ENCODE results near the gene LIN28B. TPM values are rescaled to one million over a fixed set of nuclear protein-coding genes. Genes with fewer than 3 reads are reported as not detected.

LIN28B gene
- total and polyA plus RNA-seq, 2 donors (not counting 1 experiment from before 2014, with no cell fraction given), result not detected

DNA sequence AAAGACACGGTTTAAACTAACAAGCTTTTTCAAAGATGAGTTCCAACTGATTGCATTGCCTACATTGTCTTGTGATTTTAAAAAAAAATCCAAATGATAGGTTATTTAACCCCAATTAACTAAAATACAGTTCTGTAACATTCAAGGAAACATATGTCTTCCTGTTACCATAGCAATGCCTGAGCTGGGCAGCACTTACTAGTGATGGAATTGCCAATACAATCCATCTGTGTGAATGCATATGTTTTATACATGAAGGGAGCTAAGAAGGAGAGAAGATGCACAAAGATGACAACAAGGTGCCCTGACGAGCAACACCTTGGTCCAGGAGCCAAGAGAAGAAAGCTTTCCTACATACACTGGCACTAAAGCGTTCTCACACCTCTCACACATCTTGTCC is 154.2 kb downstream of the LIN28B start:
- Histone ChIP-seq H3K4me3 (replicated peaks in 1 of 4; ENCODE audit: control extremely low read depth in 1 of 4, insufficient read depth in 1 of 4, low read depth in 3 of 4, low read length in 4 of 4) (no peak overlapping the region), H4K20me1 (ENCODE audit: control insufficient read depth, extremely low read depth, insufficient read depth, low read length) (no peaks in the 10 kb centered on the region), H3K4me1 (ENCODE audit: control insufficient read depth, extremely low read depth, insufficient read depth, low read length) (no peaks in the 10 kb centered on the region), H3K27ac (ENCODE audit: insufficient read depth, low read length) (no peak overlapping the region), H3K36me3 (ENCODE audit: control insufficient read depth, insufficient read depth, low read length) (no peaks in the 10 kb centered on the region), H3K9ac (ENCODE audit: insufficient read depth, low read length) (no peak overlapping the region), H3K27me3 (ENCODE audit: control insufficient read depth, insufficient read depth, low read length) (no peaks in the 10 kb centered on the region), H2AFZ (ENCODE audit: low read length) (no peak overlapping the region), H3K9me3 (ENCODE audit: control insufficient read depth, insufficient read depth, low read depth, low read length) (no peaks in the 10 kb centered on the region), H3K4me2 (ENCODE audit: extremely low read depth, insufficient read depth, low read length) (no peak overlapping the region), H3K79me2 (ENCODE audit: control insufficient read depth, insufficient read depth, low read length) (no peaks in the 10 kb centered on the region)
- TF ChIP-seq, protein P1, sequence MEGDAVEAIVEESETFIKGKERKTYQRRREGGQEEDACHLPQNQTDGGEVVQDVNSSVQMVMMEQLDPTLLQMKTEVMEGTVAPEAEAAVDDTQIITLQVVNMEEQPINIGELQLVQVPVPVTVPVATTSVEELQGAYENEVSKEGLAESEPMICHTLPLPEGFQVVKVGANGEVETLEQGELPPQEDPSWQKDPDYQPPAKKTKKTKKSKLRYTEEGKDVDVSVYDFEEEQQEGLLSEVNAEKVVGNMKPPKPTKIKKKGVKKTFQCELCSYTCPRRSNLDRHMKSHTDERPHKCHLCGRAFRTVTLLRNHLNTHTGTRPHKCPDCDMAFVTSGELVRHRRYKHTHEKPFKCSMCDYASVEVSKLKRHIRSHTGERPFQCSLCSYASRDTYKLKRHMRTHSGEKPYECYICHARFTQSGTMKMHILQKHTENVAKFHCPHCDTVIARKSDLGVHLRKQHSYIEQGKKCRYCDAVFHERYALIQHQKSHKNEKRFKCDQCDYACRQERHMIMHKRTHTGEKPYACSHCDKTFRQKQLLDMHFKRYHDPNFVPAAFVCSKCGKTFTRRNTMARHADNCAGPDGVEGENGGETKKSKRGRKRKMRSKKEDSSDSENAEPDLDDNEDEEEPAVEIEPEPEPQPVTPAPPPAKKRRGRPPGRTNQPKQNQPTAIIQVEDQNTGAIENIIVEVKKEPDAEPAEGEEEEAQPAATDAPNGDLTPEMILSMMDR (conservative IDR thresholded peaks at IDR 0.05 in 1 of 2, IDR thresholded peaks at IDR 0.05 in 1 of 2; ENCODE audit: low read depth in 1 of 2, low read length in 2 of 2), result no peak
- TF ChIP-seq EZH2 (IDR thresholded peaks at IDR 0.05; ENCODE audit: low read length, missing control alignments), result no peak
- no peak for DNase-seq (ENCODE audit: low read depth in 2 of 2)

DNA sequence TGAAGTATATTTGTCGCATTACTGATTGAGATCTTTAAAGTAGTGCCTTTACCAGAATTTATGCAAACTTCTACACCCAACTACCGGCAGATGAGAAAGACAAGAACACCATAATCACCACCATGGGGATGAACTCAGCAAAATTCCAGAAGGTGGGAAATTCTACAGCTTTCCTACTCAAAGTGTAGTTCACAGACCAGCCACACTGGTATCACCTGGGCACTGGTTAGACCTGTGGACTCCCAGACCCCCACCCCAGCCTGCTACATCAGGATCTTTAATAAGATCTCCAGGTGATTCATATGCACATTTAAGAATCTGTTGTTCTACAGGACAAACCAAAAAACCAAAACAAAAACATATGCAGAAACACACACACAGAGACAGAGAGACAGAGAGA is 155.0 kb downstream of the LIN28B start:
- no peak for DNase-seq (ENCODE audit: low read depth in 2 of 2)
- Histone ChIP-seq H3K27me3 (ENCODE audit: control insufficient read depth, insufficient read depth, low read length) (no peaks in the 10 kb centered on the region), H3K27ac (ENCODE audit: insufficient read depth, low read length) (no peak overlapping the region), H4K20me1 (ENCODE audit: control insufficient read depth, extremely low read depth, insufficient read depth, low read length) (no peaks in the 10 kb centered on the region), H3K79me2 (ENCODE audit: control insufficient read depth, insufficient read depth, low read length) (no peaks in the 10 kb centered on the region), H3K4me2 (ENCODE audit: extremely low read depth, insufficient read depth, low read length) (no peak overlapping the region), H3K4me1 (ENCODE audit: control insufficient read depth, extremely low read depth, insufficient read depth, low read length) (no peaks in the 10 kb centered on the region), H3K9ac (ENCODE audit: insufficient read depth, low read length) (no peak overlapping the region), H3K9me3 (ENCODE audit: control insufficient read depth, insufficient read depth, low read depth, low read length) (no peaks in the 10 kb centered on the region), H3K36me3 (ENCODE audit: control insufficient read depth, insufficient read depth, low read length) (no peaks in the 10 kb centered on the region), H3K4me3 (replicated peaks in 1 of 4; ENCODE audit: control extremely low read depth in 1 of 4, insufficient read depth in 1 of 4, low read depth in 3 of 4, low read length in 4 of 4) (no peak overlapping the region), H2AFZ (ENCODE audit: low read length) (no peak overlapping the region)
- no peak for TF ChIP-seq EZH2 (IDR thresholded peaks at IDR 0.05; ENCODE audit: low read length, missing control alignments)
- TF ChIP-seq, protein P1 (conservative IDR thresholded peaks at IDR 0.05 in 1 of 2, IDR thresholded peaks at IDR 0.05 in 1 of 2; ENCODE audit: low read depth in 1 of 2, low read length in 2 of 2), result no peak

DNA sequence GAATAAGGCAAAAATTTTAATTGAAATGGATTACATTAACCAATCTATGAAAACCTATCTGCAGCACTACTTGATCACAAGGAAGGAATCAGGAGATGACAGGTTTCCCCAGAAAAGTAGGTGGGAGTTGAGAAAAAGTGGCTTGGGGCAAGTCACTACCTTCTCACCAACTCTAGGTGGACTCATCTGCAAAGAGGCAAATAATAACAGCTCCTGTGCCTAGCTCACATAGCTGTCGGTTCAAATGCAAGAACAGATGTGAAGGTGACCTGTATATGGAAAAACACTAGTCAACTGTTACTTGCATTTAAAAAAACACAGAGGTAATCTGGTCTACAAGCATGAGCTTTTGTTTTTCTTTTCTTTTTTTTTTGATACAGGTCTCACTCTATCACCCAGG is 155.7 kb downstream of the LIN28B start:
- Histone ChIP-seq H3K27ac (ENCODE audit: insufficient read depth, low read length) (no peak overlapping the region), H3K27me3 (ENCODE audit: control insufficient read depth, insufficient read depth, low read length) (no peaks in the 10 kb centered on the region), H3K4me1 (ENCODE audit: control insufficient read depth, extremely low read depth, insufficient read depth, low read length) (no peaks in the 10 kb centered on the region), H3K9ac (ENCODE audit: insufficient read depth, low read length) (no peak overlapping the region), H4K20me1 (ENCODE audit: control insufficient read depth, extremely low read depth, insufficient read depth, low read length) (no peaks in the 10 kb centered on the region), H3K36me3 (ENCODE audit: control insufficient read depth, insufficient read depth, low read length) (no peaks in the 10 kb centered on the region), H3K9me3 (ENCODE audit: control insufficient read depth, insufficient read depth, low read depth, low read length) (no peaks in the 10 kb centered on the region), H3K4me3 (replicated peaks in 1 of 4; ENCODE audit: control extremely low read depth in 1 of 4, insufficient read depth in 1 of 4, low read depth in 3 of 4, low read length in 4 of 4) (no peak overlapping the region), H3K79me2 (ENCODE audit: control insufficient read depth, insufficient read depth, low read length) (no peaks in the 10 kb centered on the region), H2AFZ (ENCODE audit: low read length) (no peak overlapping the region), H3K4me2 (ENCODE audit: extremely low read depth, insufficient read depth, low read length) (no peak overlapping the region)
- TF ChIP-seq, protein P1 (conservative IDR thresholded peaks at IDR 0.05 in 1 of 2, IDR thresholded peaks at IDR 0.05 in 1 of 2; ENCODE audit: low read depth in 1 of 2, low read length in 2 of 2), result no peak
- no peak for TF ChIP-seq EZH2 (IDR thresholded peaks at IDR 0.05; ENCODE audit: low read length, missing control alignments)
- DNase-seq (ENCODE audit: low read depth in 2 of 2), result no peak
